HG02970 (cell line): Measurements from ENCODE around the gene TTC16.
"Not testable (repeated sequence)": the region's sequence is repeated elsewhere in the genome, so short reads cannot be mapped to it uniquely, and the experiment has no call there.

Experiments used
- ATAC-seq: cut with Tn5 transposase; IDR thresholded peaks from one replicate; pipeline ENCODE4 v1.9.1; 2021; ENCODE audit warnings: mild to moderate bottlenecking, moderate library complexity, moderate number of reproducible peaks; ENCODE audit not compliant: unreplicated experiment, low FRiP score

The TTC16 gene

DNA sequence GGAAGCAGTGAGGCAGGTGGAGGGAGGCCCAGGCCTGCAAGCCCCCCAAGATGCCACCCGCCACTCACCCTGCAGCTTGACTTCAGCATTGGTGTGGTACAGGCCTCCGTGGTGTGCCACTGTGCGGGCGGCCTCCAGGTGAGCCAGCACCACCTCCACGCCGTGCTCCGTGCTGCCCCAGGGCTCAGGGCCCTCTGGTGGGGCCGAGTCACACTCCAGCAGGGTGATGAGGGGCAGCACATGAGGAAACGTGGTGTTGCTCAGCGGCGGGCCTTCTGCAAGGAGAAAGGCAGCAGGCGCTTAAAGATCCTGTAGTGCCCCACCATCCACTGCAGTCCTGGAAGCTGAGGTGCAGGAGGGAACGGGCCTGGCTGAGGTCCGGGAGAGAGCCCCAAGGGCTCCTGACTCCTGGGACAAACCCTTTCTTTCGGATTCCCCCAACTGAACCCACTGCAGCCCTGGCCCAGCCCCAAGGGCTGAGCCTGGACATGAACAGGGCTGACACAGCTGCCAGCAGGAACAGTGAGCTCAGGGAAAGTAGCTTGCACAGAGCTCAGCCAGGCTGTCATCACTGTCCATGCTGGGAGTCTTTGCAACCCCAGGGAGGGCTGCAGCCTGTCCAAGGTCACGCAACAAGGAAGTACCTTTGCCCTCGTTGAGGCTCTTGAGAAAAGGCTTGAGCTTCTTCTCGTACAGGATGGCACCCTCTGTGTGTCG is 23.9 kb downstream of the TTC16 start:
- no peak for ATAC-seq

DNA sequence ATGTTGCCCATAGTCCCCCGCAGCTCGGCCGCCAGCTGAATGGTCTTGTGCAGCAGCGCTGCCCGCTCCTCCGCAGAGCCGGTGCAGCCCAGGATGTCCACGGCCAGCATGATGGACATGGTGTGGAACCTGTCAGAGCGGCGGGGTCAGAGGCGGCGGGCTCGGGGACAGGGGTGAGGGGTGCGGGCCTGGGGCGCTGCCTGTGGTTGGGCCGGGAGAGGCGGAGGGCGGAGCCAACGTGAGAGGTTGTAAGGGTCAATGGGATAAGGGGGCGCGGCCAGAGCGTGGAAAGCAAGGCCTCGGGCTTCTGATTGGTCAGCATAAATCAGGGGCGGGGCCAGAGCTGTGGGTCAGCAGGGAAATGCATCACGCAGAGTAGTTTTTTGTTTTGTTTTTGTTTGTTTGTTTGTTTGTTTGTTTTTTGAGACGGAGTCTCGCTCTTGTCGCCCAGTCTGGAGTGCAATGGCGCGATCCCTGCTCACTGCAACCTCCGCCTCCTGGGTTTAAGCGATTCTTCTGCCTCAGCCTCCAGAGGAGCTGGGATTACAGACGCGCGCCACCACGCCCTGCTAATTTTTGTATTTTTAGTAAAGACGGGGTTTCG is 26.1 kb downstream of the TTC16 start:
- no peak for ATAC-seq

DNA sequence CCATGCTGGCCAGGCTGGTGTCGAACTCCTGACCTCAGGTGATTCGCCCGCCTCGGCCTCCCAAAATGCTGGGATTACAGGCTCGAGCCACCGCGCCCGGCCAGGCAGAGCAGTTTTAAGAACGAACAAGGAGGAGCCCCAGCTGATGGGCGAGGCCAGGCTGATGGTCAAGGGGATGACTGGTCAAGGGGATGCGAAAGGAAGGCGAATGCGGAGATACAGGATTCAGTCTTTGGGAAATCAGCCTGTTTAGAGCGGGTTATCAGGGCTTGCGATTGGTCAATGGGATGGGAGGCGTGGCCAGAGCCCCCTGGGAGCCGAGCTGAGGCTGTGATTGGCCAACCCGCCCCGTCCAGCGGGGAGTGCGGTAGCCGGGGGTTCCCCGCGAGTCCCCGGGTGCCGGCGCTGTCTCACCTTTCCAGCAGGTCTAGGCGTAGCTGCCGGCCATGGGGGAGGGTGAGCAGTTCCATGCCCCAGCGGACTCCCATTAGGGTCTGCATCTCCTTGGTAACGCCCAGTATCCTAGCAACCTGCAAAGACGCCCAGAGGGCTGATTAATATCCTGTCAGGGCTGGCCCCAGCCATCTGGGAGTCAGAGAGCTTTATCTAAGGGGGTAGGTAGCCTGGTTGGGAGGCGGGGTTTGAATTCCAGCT is 26.7 kb downstream of the TTC16 start:
- ATAC-seq, result no peak

DNA sequence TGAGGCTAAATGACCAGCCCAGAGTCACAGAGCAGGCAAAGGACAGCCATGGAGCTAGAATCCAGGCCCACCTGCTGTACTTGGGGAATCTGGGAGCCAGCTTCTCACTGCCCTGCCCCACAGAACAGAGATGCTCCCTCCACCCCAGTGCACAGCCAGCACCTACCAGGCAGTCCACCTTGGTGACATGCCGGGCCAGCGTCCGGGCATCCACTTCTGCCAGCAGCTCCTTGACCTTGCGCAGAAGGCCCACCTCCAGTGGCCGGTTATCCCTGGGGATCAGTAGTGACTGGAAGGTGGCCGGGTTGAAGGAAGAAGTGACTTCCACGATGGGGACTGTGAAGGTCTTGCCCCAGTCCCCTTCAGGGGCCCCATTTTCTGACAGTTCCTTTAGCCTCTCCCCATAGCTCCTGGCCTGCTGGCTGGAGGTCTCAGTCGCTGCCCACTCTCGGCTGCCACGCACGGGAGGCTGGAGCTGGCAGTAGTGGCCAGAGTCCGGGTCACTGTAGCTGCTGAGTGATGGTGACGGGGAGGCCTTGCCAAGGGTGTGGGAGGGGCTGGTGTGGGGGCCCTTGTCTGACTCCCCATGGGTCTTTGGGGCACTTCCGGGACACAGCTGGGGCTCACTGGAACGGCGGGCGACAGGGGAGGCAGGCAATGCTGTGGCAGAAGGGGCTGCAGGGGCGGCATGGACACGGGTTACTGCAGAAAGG is 28.7 kb downstream of the TTC16 start:
- ATAC-seq, result no peak

DNA sequence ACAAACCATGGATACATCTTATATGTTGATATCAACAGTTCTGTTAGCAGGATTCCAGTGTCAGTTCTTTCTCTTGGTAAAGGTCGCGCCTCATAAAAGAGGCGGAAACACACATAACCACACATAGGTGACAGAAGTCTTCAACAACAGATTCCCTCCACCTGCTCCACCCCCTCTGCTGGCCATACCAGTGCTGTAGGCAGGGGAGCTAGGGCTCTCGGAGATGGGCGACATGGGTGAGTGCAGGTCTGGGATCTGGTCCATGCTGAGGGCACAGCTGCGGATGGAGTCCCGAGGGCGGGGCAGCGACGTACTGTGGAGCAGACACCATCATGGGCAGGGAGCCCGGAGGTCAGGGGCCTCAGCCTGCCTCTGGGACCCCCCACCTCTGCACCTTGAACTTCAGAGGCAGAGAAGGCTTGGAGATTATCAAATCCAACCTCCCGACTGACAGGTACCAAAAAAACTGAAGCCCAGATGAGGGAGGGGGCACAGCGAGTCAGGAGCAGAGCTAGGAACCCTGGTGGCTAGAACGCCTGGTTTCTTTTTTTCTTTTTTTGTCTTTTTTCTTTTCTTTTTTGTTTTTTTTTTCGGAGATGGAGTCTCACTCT is 31.2 kb downstream of the TTC16 start:
- ATAC-seq, result no peak

DNA sequence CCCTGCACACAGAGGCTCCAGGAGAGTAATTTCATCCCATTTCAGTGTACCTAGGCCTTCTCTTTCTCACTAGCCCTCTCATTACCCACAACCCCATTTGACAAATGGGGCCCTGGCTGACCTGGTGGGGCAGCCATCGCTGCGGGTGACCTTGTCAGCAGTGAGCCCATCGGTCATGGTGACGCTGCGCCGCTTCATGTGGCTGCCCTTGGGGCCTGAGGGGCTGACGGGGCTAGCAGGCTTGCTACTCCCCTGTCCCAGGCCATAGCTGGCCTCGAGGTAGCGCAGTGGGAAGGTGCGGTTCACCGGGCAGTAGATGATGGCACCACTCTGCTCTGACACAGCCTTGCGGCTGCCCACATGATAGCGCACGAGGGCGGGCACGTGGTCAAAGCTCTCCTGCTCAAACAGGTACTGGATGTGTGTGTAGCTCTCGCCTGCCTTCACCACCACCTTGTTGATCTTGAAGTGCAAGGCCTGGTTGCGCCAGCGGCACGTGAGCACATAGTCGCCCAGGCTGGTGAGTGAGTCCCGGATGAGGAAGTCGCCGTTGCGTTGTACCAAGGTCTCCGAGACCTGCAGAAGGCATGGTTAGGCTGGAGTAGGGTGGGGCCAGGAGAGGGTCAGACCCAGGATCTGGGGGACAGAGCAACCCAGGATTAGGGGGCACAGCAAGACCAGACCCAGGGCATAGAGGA is 33.4 kb downstream of the TTC16 start:
- no peak for ATAC-seq

DNA sequence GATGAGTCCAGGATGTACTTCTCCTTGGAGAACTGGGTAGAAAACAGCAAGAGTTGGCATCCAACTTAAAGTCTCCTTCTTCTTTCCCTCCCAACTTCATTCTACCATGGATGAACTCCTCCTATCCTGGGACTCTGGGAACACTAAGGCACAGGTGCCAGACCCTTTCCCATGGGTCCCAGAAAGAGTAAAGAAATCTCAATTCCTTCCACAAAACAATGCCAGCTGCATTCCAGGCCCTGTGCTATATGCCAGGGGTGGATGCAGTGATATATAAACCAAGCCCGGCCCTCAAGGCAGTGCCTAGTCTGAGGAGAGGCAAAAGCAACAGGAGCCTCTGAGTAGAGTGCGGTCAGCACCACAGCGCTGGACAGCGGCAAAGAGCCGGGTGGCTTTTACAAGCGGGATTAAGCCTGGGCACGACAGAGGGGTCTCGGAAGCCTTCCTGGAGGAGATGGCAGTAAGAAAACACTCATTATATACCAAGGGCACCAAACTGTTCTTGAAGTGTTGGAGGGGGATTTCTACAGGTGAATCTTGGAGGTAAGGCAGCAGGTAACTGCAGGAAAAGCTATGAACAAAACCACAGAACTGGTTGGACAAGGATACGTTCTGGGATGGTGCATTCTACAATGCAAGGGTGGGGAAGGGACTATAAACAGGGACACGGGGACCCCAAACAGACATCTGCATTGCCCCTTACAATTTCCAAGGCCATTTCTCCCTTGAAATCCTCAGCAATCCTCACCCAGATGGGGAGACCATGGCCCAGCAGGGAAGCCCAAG is 35.6 kb downstream of the TTC16 start:
- no peak for ATAC-seq

DNA sequence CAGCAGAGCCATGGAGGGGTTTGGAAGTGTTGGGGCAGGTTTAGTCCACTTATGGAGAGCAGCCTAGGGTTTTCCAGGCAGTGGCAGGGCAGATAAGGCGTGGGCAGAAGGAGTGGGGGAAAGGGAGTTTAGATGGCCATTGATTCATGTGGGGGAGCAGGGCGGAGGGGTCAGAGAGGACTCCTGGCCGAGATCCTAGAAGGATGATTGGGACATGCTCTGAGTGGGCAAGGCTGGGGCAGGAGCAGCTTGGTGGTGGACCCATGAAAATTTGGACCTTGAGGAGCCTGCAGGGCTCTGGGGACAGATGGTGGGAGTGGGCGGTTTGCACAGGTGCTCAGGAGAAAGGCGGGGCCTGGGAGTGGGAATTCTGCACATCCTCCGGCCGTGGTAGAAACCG is 37.3 kb downstream of the TTC16 start:
- ATAC-seq, result no peak

DNA sequence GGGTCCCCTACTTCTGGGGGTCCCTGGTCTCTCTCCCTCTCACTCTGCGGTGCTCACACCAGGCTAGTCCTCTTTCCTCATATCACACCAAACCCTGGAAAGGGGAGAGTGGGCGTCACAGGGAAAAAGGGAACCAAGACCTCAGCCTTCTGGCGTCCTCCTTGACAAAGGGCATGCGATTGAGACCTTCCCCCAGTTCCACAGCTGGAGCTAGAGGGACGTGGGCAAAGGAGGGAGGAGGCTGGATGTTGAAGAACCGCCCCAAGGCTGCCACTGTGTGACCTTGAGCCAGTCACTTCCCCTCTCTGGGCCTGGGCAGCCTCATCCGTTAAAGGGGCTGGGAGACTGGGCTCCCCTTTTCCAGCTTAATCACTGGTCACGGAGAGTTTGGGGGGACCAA is 37.7 kb downstream of the TTC16 start:
- ATAC-seq, result no peak

DNA sequence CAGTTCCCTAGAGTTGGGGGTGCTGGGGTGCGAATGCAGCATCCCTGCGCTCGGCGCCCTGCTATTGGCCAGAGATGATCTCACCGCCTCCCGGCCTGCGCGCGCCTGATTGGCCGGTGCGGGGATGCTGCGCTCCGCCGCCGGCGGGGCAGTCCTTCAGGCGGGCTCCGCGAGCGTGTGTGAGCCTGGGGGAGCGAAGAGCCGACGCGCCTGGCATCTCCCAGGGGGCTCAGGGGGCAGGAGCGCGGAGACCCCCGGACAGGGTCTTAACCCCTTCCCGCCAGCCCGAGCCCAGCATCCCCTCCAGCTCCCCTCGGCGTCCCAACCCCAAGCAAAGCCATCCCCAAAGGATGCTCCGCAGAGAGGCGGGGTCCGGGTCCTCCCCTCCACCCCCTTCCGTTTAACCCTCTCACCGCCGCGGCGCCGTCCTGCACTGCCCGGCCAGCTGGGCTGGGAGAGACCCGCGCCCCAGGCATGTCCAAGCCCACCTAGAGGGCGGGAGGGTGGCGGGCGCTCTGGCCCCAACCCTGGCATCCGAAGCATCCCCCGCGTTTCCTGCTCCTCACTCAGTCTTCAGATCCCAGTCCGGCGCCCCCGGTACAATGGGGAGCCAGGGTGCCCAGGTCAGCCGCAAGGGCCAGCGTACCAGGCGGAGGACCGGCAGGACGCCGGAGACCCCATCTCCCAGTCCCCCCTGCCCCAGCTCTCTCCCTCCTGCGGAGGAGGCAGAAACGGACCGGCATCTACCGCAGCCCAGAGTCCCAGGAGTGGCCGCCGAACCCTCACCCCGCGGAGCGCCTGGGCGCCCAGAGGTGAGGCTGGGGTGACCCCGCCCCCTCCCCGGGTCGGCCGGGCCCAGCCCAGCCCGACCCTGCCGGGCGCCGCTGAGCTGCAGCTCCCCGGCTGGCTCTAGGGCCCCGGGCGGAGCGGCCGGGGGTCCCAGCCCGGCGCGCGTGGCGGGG is 38.5 kb downstream of the TTC16 start:
- no peak for ATAC-seq

DNA sequence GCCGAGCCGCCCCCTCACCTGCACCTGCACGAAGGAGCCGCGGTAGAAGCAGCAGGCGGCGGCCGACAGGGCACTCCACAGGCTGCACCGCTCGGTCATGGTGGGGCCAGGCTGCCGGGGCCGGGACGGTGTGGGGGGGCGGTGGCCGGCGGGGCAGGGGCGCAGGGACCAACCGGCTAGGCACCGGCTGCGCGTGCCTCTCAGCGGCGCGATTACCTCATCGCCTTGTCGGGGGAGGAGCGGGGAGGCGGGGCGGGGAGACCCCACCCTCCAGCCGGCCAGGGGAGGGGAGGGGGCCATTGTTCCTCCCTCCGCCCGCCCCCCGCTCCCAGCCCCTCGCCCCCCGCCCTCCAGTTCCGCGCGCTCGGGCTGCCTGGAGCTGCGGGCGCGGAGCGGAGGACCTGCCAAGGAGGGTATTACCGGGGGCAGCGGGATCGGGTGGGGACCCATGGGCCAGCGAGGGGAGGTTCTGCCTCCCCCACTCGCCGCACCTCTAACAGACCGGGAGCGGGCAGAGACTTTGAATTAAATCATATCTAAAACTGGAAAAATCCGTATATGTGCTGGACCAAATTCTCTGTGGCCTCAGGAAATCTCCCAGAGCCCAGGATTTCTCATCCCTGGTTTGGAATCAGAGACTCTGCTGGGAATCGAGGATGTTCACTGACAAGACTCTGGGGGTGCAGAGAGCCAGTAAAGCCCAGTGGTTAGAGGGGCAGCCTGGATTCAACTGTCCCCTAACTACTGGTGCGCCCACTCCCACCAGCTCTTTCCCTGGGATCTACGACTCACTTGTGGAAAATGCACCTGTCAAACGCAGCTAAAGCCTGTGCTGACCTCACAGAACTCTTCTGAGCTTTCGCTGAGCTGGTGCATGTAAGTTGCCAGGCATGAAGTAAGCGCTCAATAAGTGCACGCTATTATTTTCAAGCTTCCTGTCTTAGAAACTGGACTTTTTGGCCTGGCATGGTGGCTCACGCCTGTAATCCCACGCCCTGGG is 39.5 kb downstream of the TTC16 start:
- ATAC-seq, result no peak

DNA sequence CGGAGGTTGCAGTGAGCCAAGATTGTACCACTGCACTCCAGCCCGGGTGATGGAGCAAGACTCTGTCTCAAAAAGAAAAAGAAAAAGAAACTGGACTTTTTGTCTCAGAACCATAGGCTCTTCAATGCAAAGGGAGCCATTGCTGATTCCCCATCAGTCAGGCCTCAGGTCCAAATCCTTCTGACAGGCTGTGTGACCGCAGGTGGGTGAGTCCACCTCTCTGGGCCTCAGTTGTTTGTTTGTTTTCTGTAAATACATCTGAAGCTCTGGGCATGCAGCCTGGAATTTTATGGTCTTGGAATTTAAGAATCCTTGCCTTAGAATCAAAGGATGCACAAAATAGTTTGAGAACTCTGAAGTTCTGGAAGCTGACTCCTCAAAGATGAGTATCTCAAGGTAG is 40.4 kb downstream of the TTC16 start:
- no peak for ATAC-seq

DNA sequence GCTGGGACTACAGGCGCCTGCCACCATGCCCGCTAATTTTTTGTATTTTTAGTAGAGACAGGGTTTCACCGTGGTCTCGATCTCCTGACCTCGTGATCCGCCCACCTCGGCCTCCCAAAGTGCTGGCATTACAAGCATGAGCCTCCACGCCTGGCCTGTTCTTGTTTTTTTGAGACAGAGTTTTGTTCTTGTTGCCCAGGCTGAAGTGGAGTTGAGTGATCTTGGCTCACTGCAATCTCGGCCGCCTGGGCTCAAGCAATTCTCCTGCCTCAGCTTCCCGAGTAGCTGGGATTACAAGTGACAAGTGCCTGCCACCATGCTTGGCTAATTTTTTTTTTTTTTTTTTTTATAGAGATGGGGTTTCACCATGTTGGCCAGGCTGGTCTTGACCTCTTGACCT is 40.9 kb downstream of the TTC16 start:
- ATAC-seq, result not testable (repeated sequence)

DNA sequence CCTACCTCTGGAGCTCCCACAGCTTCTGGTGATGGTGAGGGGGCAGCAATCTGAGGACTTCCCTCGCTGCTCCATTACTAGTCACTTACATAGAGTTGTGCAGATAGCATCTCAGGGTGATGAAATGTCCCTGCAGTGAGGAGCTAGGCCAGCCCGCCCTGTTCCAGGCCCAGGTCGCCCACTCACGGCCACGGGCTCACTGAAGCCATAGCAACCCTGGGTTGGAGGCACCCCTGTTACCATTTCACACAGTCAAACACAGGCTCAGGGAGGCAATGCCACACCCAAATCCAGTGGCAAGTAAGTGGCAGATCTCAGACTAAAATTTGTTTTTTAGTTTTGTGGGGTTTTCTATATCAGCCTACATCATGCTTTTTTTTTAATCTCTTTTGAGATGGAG is 43.0 kb downstream of the TTC16 start:
- ATAC-seq, result no peak

DNA sequence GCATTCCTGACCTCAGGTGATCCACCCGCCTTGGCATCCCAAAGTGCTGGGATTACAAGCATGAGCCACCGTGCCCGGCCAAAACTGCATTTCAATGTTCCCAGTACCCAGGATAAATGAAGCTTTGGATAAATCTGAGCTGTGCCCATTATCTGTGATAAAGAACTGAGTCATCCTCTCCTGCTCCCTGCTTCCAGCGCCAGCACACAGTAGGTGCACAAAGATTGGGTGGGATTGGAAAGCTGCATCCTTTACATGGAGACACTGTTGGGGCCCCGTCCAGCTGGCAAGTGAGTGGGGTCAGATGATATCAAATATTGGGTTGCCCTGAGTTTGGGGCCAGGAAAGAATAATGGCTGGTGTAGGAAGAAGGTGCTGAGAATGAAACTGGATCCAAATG is 45.2 kb downstream of the TTC16 start:
- ATAC-seq, result no peak

DNA sequence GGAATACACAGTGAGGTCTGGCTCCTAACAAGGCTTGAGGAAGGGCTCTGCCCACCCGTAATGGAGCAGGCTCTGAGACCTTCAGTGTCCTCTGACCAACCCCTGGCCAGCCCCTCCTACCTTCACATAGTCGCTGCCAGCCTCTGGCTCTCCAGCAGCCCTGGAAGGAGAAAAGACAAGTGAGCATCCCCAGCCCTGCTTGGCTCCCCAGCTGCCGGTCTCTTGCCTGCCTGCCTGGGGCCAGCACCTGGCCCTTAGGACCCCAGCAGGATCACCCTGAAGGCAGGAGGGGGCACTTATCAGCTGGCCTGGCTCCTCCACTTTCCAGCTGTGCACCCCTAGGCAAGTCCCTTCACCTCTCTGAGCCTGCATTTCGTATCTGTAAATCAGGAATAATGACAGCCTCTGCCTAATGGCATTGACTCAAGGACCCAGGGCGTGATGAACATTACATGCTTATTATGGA is 45.6 kb downstream of the TTC16 start:
- no peak for ATAC-seq

DNA sequence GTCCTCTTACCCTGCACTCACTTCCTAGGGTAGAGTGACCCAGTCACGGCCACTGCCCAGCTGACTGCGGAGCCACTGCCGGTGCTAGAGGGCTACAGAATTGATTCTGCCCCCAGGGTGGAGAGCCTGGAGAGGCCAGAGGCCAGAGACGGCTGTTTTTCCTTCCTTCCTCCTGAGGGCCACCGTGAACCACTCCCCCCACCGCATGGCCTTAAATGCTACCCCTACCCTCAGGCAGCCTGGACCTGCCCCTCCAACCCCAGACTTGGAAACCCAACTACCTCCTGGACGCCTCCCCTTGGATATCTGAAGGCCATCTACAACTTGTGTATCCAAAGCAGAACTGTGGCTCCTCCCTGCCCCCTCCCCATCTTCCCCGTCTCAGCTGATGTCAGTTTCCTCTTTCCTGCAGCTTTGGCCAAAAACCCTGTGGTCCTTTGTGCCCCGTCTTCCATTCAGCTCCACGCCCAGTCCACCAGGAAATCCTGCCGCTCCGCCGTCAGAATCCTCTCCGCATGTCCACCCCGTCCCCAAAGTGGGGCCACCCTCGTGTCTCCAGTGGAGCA is 46.3 kb downstream of the TTC16 start:
- ATAC-seq, result no peak
